ENCODE results near the gene ERICH2. TPM values are rescaled to one million over a fixed set of nuclear protein-coding genes. Genes with fewer than 3 reads are reported as not detected.

Gene ERICH2
- polyA plus RNA-seq, 1 of the 3 experiments (the other 2 are of a cell fraction) = not detected

- Histone ChIP-seq H3K9ac (no peak overlapping the region), H3K4me1 (ENCODE audit: control insufficient read depth in 1 of 2, insufficient read depth in 2 of 2, low read depth in 1 of 2, low read length in 1 of 2) (no peaks in the 10 kb centered on the region), H4K20me1 (ENCODE audit: insufficient read depth) (no peaks in the 10 kb centered on the region), H3K36me3 (replicated peaks in 1 of 2; ENCODE audit: control insufficient read depth in 1 of 2, insufficient read depth in 2 of 2, low read length in 1 of 2) (no peaks in the 10 kb centered on the region), H3K9me2 (no peaks in the 10 kb centered on the region), H3K27ac (ENCODE audit: low read depth in 2 of 2, low read length in 1 of 2) (no peak overlapping the region), H3K27me3 (ENCODE audit: insufficient read depth) (peaks cover 15% of the 10 kb centered on the region; the same call in 1 of the 2 replicates), H3K4me2 (no peak overlapping the region), H3K9me3 (no peaks in the 10 kb centered on the region), H3K4me3 (ENCODE audit: low read depth in 2 of 2, low read length in 1 of 2) (no peak overlapping the region), H3F3A (replicated peaks; ENCODE audit: insufficient read depth) (peaks cover 3% of the 10 kb centered on the region), H3K79me2 (ENCODE audit: insufficient read depth) (no peaks in the 10 kb centered on the region), H2AFZ (ENCODE audit: low read depth) (no peak overlapping the region)
- TF ChIP-seq TCF12 (IDR thresholded peaks at IDR 0.05) (no peak), FOXM1 (IDR thresholded peaks at IDR 0.05; ENCODE audit: low read depth) (no peak), RAD21 (IDR thresholded peaks at IDR 0.05; ENCODE audit: low read length) (no peak), ELF1 (IDR thresholded peaks at IDR 0.05) (no peak), RFX5 (IDR thresholded peaks at IDR 0.05; ENCODE audit: low read length) (no peak), RCOR1 (IDR thresholded peaks at IDR 0.05; ENCODE audit: low read length) (no peak), MXI1 (IDR thresholded peaks at IDR 0.05; ENCODE audit: low read depth, low read length) (no peak), EZH2phosphoT487 (IDR thresholded peaks at IDR 0.05; ENCODE audit: borderline replicate concordance, low read depth) (no peak), CHD2 (IDR thresholded peaks at IDR 0.05; ENCODE audit: low read length, partially characterized antibody) (no peak), PBX3 (IDR thresholded peaks at IDR 0.05) (no peak), NRF1 (IDR thresholded peaks at IDR 0.05; ENCODE audit: low read depth, low read length) (no peak), GABPA (IDR thresholded peaks at IDR 0.05; ENCODE audit: low read depth) (no peak), FOSL2 (IDR thresholded peaks at IDR 0.05; ENCODE audit: borderline replicate concordance, low read depth) (no peak), EP300 (IDR thresholded peaks at IDR 0.05; ENCODE audit: borderline replicate concordance in 1 of 2, low read depth in 1 of 2, low read length in 1 of 2) (no peak), SIN3A (IDR thresholded peaks at IDR 0.05; ENCODE audit: borderline replicate concordance, low read depth, low read length) (no peak), ZBTB33 (IDR thresholded peaks at IDR 0.05; ENCODE audit: borderline replicate concordance, low read depth) (no peak), FOXJ3 (CRISPR knock-in tag; IDR thresholded peaks at IDR 0.05) (no peak)
- ChIA-PET POLR2A (no interaction called here), CTCF (interaction anchor here (0.6 kb wide), 1 partner anchor 17 kb away, joined by 3 read pairs; no protein-coding TSS in a partner anchor)
- WGBS (ENCODE audit: low lambda C conversion rate) = 21% methylated on average over 8 of the region's 8 CpGs
- DNase-seq = no peak
Measured at GRCh38 chr2:170743530-170744239, 26.5 kb upstream of the ERICH2 start.

Measured in SK-N-SH (cell line).